GM12865 (cell line): ENCODE data around the gene EXOG.

Experiments used
- DNase-seq: peaks from one replicate; pipeline ENCODE4 v3.0.0; 2010; ENCODE audit warnings: low read depth
- H3K4me3 ChIP-seq: 2 replicates; pipeline ENCODE4 v1.5.1; 2011; ENCODE audit warnings: mild to moderate bottlenecking, low read depth, low read length, control low read depth
- CTCF ChIP-seq: IDR thresholded peaks from 2 replicates; pipeline ENCODE4 v1.5.1; 2011; ENCODE audit warnings: low read length, control low read depth, low read depth, inconsistent platforms; ENCODE audit not compliant: insufficient read depth; ENCODE audit errors: missing control alignments

The EXOG gene

GRCh38 chr3:38509732-38510131, 13.6 kb downstream of the EXOG start:
- TF ChIP-seq CTCF: no peak
- DNase-seq: no peak
- H3K4me3 ChIP-seq: no peak overlapping the region

- no peak for TF ChIP-seq CTCF
- H3K4me3 ChIP-seq: no peak overlapping the region
- no peak for DNase-seq
Observed at GRCh38 chr3:38510631-38511030, 14.5 kb downstream of the EXOG start.

GRCh38 chr3:38511546-38511945, 15.4 kb downstream of the EXOG start:
- no peak for DNase-seq
- no peak for TF ChIP-seq CTCF
- H3K4me3 ChIP-seq: no peak overlapping the region

GRCh38 chr3:38515367-38515766, 19.2 kb downstream of the EXOG start:
- no peak overlapping the region for H3K4me3 ChIP-seq
- TF ChIP-seq CTCF: no peak
- no peak for DNase-seq

- TF ChIP-seq CTCF: no peak
- no peak for DNase-seq
- no peak overlapping the region for H3K4me3 ChIP-seq
Observed at GRCh38 chr3:38516669-38517068, 20.5 kb downstream of the EXOG start.

- no peak overlapping the region for H3K4me3 ChIP-seq
- TF ChIP-seq CTCF: no peak
- DNase-seq: no peak
Observed at GRCh38 chr3:38519000-38519399, 22.9 kb downstream of the EXOG start.

- no peak overlapping the region for H3K4me3 ChIP-seq
- no peak for DNase-seq
- no peak for TF ChIP-seq CTCF
Observed at GRCh38 chr3:38519651-38520050, 23.5 kb downstream of the EXOG start.
